ENCODE measurements around the gene FAM171A1. TPM values are rescaled to one million over a fixed set of nuclear protein-coding genes. Genes with fewer than 3 reads are reported as not detected.

The FAM171A1 gene
- total RNA-seq, 2 donors from 2014 or later: 36.5 to 39.0 TPM

GRCh38 chr10:15320118-15320517, 51.0 kb downstream of the FAM171A1 start:
- Histone ChIP-seq H3K27me3 (ENCODE audit: control insufficient read depth, insufficient read depth, low read length, poor library complexity, severe bottlenecking) (no peaks in the 10 kb centered on the region), H3K9ac (ENCODE audit: extremely low read depth, low read length, poor library complexity, severe bottlenecking) (no peak overlapping the region), H3K9me3 (ENCODE audit: control insufficient read depth, low read length) (peaks cover 5% of the 10 kb centered on the region), H3K4me3 (ENCODE audit: low read length) (no peak overlapping the region), H3K27ac (ENCODE audit: low read depth, low read length) (no peak overlapping the region), H3K4me1 (ENCODE audit: control insufficient read depth, insufficient read depth, low read length) (peaks cover 6% of the 10 kb centered on the region), H3K36me3 (ENCODE audit: control insufficient read depth, insufficient read depth, low read length) (no peaks in the 10 kb centered on the region)
- H3K4me1 Mint-ChIP-seq: peaks cover 20% of the 10 kb centered on the region
- 91 to 93% methylated on average over 5 to 7 of the region's 7 CpGs for WGBS, 2 experiments (ENCODE audit: insufficient coverage in 1 of 2, insufficient read length in 1 of 2)
- no peak for DNase-seq
- no peaks in the 10 kb centered on the region for H3K27me3 Mint-ChIP-seq (ENCODE audit: insufficient read depth)
- H3K4me3 Mint-ChIP-seq: no peak overlapping the region
- H3K27ac Mint-ChIP-seq: no peak overlapping the region
- peaks cover 6% of the 10 kb centered on the region for H3K36me3 Mint-ChIP-seq (ENCODE audit: low read depth)
- TF ChIP-seq CTCF (conservative IDR thresholded peaks at IDR 0.05): no peak
- H3K9me3 Mint-ChIP-seq: peaks cover 5% of the 10 kb centered on the region

- no peak overlapping the region for H3K9ac ChIP-seq (ENCODE audit: extremely low read depth, low read length, poor library complexity, severe bottlenecking)
- Mint-ChIP-seq H3K36me3 (ENCODE audit: low read depth) (peaks cover 6% of the 10 kb centered on the region), H3K9me3 (peaks cover 5% of the 10 kb centered on the region), H3K4me1 (peaks cover 35% of the 10 kb centered on the region), H3K27me3 (ENCODE audit: insufficient read depth) (peaks cover 2% of the 10 kb centered on the region), H3K27ac (no peak overlapping the region), H3K4me3 (no peak overlapping the region)
- 85 to 93% methylated on average over 5 to 9 of the region's 9 CpGs for WGBS, 2 experiments (ENCODE audit: insufficient coverage in 1 of 2, insufficient read length in 1 of 2)
- peaks cover 5% of the 10 kb centered on the region for H3K9me3 ChIP-seq (ENCODE audit: control insufficient read depth, low read length)
- H3K27me3 ChIP-seq (ENCODE audit: control insufficient read depth, insufficient read depth, low read length, poor library complexity, severe bottlenecking): no peaks in the 10 kb centered on the region
- no peak for DNase-seq
- no peak for TF ChIP-seq CTCF (conservative IDR thresholded peaks at IDR 0.05)
- no peak overlapping the region for H3K27ac ChIP-seq (ENCODE audit: low read depth, low read length)
- H3K36me3 ChIP-seq (ENCODE audit: control insufficient read depth, insufficient read depth, low read length): no peaks in the 10 kb centered on the region
- peaks cover 15% of the 10 kb centered on the region for H3K4me1 ChIP-seq (ENCODE audit: control insufficient read depth, insufficient read depth, low read length)
- no peak overlapping the region for H3K4me3 ChIP-seq (ENCODE audit: low read length)
Measured at GRCh38 chr10:15316871-15317464, 54.1 kb downstream of the FAM171A1 start.

- Histone ChIP-seq H3K4me1 (ENCODE audit: control insufficient read depth, insufficient read depth, low read length) (peaks cover 15% of the 10 kb centered on the region), H3K4me3 (ENCODE audit: low read length) (no peak overlapping the region)
- WGBS, 2 experiments (ENCODE audit: insufficient coverage in 1 of 2, insufficient read length in 1 of 2): 65 to 81% methylated on average over 6 to 9 of the region's 9 CpGs
Measured at GRCh38 chr10:15316145-15316544, 54.9 kb downstream of the FAM171A1 start.

More at GRCh38 chr10:15316145-15316544, 54.9 kb downstream of the FAM171A1 start:
- H3K27ac ChIP-seq (ENCODE audit: low read depth, low read length): no peak overlapping the region
- no peak overlapping the region for H3K4me3 Mint-ChIP-seq
- no peak for TF ChIP-seq CTCF (conservative IDR thresholded peaks at IDR 0.05)
- H3K36me3 ChIP-seq (ENCODE audit: control insufficient read depth, insufficient read depth, low read length): no peaks in the 10 kb centered on the region
- DNase-seq: peak; percentile 56
- H3K4me1 Mint-ChIP-seq: peaks cover 44% of the 10 kb centered on the region
- H3K27me3 Mint-ChIP-seq (ENCODE audit: insufficient read depth): peaks cover 2% of the 10 kb centered on the region
- H3K9ac ChIP-seq (ENCODE audit: extremely low read depth, low read length, poor library complexity, severe bottlenecking): no peak overlapping the region
- no peaks in the 10 kb centered on the region for H3K27me3 ChIP-seq (ENCODE audit: control insufficient read depth, insufficient read depth, low read length, poor library complexity, severe bottlenecking)
- H3K9me3 Mint-ChIP-seq: peaks cover 5% of the 10 kb centered on the region
- H3K36me3 Mint-ChIP-seq (ENCODE audit: low read depth): peaks cover 6% of the 10 kb centered on the region
- peaks cover 5% of the 10 kb centered on the region for H3K9me3 ChIP-seq (ENCODE audit: control insufficient read depth, low read length)
- H3K27ac Mint-ChIP-seq: peak overlapping the region; percentile 70
